ENCODE data around the gene TUBA4B.

DNA sequence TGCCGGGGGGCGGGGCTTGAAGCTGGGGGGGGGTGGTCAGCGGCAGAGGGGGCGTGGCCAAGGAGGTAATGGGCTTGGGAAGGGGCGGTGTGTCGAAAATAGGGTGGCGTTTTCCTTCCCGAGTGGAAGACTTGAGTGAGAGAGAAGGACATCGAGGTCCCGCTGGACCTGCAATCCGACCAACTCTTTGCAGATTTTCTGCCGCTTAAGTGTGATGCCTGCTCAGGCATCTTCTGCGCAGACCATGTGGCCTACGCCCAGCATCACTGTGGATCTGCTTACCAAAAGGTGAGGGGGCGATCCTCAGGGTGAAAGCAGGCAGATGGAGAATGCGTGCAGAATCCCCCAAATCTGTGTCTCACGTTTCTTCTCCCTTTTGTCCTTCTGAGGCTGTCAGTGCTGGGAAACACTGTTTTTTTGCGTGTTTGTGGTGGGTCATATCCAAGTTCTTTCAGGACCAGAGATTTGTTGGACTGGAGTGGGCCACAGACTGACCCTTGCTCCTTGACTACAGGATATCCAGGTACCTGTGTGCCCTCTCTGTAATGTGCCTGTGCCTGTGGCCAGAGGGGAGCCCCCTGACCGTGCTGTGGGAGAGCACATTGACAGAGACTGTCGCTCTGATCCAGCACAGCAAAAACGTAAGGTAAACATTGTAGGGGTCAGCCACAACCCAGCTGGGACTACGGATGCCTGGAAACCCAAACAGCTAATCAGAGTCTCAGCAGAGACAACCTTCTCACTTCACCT is 45.7 kb upstream of the TUBA4B start:
- TF ChIP-seq HDGF (IDR thresholded peaks at IDR 0.05; ENCODE audit: borderline replicate concordance) (no peak), LEF1 (IDR thresholded peaks at IDR 0.05; ENCODE audit: borderline replicate concordance) (no peak), BHLHE40 (IDR thresholded peaks at IDR 0.05; ENCODE audit: borderline replicate concordance) (no peak), SP1 (IDR thresholded peaks at IDR 0.05) (no peak)
